ENCODE measurements around the gene DLG1. TPM values are rescaled to one million over a fixed set of nuclear protein-coding genes. Genes with fewer than 3 reads are reported as not detected.

The DLG1 gene
- total and polyA plus RNA-seq, 2 experiments from 2014 or later, result 27.6 to 98.0 TPM

DNA sequence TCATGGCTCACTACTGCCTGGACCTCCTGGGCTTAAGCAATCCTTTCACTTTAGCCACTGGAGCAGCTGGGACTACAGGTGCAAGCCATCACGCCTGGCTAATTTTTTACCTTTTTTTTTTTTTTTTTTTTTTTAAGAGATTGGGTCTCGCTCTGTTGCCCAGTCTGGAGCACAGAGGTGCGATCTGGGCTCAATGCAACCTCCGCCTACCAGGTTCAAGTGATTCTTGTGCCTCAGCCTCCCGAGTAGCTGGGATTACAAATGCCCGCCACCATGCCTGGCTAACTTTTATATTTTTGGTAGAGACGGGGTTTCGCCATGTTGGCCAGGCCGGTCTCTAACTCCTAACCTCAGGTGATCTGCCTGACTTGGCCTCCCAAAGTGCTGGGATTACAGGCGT is 218.1 kb downstream of the DLG1 start:
- Histone ChIP-seq H2AFZ (no peak overlapping the region), H3K27me3 (ENCODE audit: insufficient read depth) (no peaks in the 10 kb centered on the region), H3K4me1 (ENCODE audit: insufficient read depth) (no peaks in the 10 kb centered on the region), H3K4me2 (no peak overlapping the region), H3K9me2 (ENCODE audit: insufficient read depth) (no peaks in the 10 kb centered on the region), H3K36me3 (ENCODE audit: insufficient read depth) (no peaks in the 10 kb centered on the region), H4K20me1 (replicated peaks; ENCODE audit: insufficient read depth) (no peaks in the 10 kb centered on the region), H3K79me2 (replicated peaks; ENCODE audit: insufficient read depth) (no peaks in the 10 kb centered on the region), H3K4me3 (no peak overlapping the region), H3K27ac (ENCODE audit: low read depth) (no peak overlapping the region), H3F3A (replicated peaks; ENCODE audit: low read depth) (no peaks in the 10 kb centered on the region)
- ATAC-seq (no peak), DNase-seq (ENCODE audit: low spot score) (no peak)
- H3K27me3 Mint-ChIP-seq (ENCODE audit: insufficient read depth, low read depth, poor library complexity), result no peaks in the 10 kb centered on the region
- peaks cover 3% of the 10 kb centered on the region; the same call in 2 of the 3 replicates for H3K36me3 Mint-ChIP-seq (ENCODE audit: low read depth)
- H3K9me3 Mint-ChIP-seq, result no peaks in the 10 kb centered on the region
- no peak overlapping the region for H3K27ac Mint-ChIP-seq
- H3K4me1 Mint-ChIP-seq, result no peaks in the 10 kb centered on the region
- H3K4me3 Mint-ChIP-seq, result no peak overlapping the region
- TF ChIP-seq EZH2 (IDR thresholded peaks at IDR 0.05; ENCODE audit: low read depth, unreplicated experiment) (no peak), ZNF331 (CRISPR knock-in tag; IDR thresholded peaks at IDR 0.05; ENCODE audit: low read depth) (no peak), JUNB (IDR thresholded peaks at IDR 0.05; ENCODE audit: unreplicated experiment) (no peak), ZNF114 (CRISPR knock-in tag; IDR thresholded peaks at IDR 0.05) (no peak), NANOG (IDR thresholded peaks at IDR 0.05; ENCODE audit: borderline replicate concordance) (no peak), EZH2phosphoT487 (IDR thresholded peaks at IDR 0.05; ENCODE audit: unreplicated experiment) (no peak), STAT1 (IDR thresholded peaks at IDR 0.05; ENCODE audit: unreplicated experiment) (no peak), ZNF462 (CRISPR knock-in tag; IDR thresholded peaks at IDR 0.05) (no peak), POLR2AphosphoS5 (IDR thresholded peaks at IDR 0.05; ENCODE audit: low read depth) (no peak)
- TF ChIP-seq, protein P1, sequence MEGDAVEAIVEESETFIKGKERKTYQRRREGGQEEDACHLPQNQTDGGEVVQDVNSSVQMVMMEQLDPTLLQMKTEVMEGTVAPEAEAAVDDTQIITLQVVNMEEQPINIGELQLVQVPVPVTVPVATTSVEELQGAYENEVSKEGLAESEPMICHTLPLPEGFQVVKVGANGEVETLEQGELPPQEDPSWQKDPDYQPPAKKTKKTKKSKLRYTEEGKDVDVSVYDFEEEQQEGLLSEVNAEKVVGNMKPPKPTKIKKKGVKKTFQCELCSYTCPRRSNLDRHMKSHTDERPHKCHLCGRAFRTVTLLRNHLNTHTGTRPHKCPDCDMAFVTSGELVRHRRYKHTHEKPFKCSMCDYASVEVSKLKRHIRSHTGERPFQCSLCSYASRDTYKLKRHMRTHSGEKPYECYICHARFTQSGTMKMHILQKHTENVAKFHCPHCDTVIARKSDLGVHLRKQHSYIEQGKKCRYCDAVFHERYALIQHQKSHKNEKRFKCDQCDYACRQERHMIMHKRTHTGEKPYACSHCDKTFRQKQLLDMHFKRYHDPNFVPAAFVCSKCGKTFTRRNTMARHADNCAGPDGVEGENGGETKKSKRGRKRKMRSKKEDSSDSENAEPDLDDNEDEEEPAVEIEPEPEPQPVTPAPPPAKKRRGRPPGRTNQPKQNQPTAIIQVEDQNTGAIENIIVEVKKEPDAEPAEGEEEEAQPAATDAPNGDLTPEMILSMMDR (conservative IDR thresholded peaks at IDR 0.05; ENCODE audit: low read depth in 2 of 2), result no peak
- TF ChIP-seq, protein P2, sequence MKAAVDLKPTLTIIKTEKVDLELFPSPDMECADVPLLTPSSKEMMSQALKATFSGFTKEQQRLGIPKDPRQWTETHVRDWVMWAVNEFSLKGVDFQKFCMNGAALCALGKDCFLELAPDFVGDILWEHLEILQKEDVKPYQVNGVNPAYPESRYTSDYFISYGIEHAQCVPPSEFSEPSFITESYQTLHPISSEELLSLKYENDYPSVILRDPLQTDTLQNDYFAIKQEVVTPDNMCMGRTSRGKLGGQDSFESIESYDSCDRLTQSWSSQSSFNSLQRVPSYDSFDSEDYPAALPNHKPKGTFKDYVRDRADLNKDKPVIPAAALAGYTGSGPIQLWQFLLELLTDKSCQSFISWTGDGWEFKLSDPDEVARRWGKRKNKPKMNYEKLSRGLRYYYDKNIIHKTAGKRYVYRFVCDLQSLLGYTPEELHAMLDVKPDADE (IDR thresholded peaks at IDR 0.05), result no peak
- TF ChIP-seq, protein P3, sequence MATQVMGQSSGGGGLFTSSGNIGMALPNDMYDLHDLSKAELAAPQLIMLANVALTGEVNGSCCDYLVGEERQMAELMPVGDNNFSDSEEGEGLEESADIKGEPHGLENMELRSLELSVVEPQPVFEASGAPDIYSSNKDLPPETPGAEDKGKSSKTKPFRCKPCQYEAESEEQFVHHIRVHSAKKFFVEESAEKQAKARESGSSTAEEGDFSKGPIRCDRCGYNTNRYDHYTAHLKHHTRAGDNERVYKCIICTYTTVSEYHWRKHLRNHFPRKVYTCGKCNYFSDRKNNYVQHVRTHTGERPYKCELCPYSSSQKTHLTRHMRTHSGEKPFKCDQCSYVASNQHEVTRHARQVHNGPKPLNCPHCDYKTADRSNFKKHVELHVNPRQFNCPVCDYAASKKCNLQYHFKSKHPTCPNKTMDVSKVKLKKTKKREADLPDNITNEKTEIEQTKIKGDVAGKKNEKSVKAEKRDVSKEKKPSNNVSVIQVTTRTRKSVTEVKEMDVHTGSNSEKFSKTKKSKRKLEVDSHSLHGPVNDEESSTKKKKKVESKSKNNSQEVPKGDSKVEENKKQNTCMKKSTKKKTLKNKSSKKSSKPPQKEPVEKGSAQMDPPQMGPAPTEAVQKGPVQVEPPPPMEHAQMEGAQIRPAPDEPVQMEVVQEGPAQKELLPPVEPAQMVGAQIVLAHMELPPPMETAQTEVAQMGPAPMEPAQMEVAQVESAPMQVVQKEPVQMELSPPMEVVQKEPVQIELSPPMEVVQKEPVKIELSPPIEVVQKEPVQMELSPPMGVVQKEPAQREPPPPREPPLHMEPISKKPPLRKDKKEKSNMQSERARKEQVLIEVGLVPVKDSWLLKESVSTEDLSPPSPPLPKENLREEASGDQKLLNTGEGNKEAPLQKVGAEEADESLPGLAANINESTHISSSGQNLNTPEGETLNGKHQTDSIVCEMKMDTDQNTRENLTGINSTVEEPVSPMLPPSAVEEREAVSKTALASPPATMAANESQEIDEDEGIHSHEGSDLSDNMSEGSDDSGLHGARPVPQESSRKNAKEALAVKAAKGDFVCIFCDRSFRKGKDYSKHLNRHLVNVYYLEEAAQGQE (IDR thresholded peaks at IDR 0.05; ENCODE audit: unreplicated experiment), result no peak
